Middle frontal gyrus (tissue), 1 donor: ENCODE data around the gene CRYGS.
"Not testable (repeated sequence)": the region's sequence is repeated elsewhere in the genome, so short reads cannot be mapped to it uniquely, and the experiment has no call there.

ENCODE experiments used
- DNase-seq: peaks from one replicate; pipeline ENCODE4 v3.0.0-alpha.2; 2015; ENCODE audit warnings: low spot score; ENCODE audit errors: extremely low spot score

The CRYGS gene

GRCh38 chr3:186519021-186519658 lies 25.0 kb downstream of the CRYGS start:
- DNase-seq, result no peak

GRCh38 chr3:186517218-186517617 lies 27.0 kb downstream of the CRYGS start:
- DNase-seq, result no peak

DNA sequence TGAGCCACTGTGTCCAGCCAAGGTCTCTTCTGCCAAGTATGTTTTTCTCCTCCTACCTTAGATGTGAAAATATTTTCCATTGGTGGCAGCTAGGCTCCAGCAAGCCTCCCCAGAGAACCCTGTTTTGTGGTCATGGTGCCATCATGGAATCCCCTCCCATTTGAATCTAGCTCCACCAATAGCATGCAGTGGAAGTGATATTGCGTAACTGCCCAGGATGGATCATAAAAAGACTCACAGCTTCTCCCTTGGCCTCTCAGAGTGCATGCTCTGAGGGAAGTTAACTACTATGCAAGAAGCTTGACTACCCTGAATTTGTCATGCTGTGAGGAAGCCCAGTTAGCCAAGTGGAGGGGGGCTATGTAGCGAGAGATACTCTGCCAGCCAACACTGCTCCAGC lies 27.5 kb downstream of the CRYGS start:
- DNase-seq, result no peak

- DNase-seq, result no peak
Measured at GRCh38 chr3:186515125-186515524, 29.1 kb downstream of the CRYGS start.

DNA sequence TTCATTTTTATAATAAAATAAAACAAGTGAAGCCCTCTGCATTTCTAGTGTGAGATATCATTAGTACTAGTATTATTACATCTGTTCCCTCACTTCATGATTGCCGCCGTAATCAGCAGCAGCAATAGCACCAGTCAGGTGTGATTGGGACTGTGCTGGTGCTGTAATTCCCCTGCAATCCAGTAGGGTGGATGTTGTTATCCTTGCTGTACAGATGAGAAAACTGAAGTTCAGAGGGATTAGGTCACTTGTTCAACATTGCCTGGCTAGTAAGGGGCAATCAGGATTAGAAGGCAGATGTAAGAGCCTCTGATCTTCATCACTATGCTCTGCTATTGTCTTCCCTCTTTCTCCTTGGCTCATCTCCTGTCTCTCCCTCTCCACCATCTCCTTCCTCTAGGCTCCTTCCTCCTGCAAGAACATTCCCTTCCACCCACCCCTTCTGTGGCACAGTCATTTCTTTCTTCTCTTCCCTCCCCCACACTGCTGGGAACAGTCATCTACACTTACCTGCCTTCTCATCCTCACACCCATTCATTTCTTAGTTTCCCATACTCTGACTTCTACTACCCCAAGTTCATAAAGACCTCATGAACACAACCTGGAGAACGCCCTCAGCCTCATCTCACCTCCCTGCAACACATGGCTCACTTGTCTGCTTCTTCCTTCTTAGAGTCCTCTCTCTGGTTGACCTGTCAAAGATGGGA lies 29.7 kb downstream of the CRYGS start:
- DNase-seq, result no peak

GRCh38 chr3:186513386-186513785 lies 30.8 kb downstream of the CRYGS start:
- no peak for DNase-seq

DNA sequence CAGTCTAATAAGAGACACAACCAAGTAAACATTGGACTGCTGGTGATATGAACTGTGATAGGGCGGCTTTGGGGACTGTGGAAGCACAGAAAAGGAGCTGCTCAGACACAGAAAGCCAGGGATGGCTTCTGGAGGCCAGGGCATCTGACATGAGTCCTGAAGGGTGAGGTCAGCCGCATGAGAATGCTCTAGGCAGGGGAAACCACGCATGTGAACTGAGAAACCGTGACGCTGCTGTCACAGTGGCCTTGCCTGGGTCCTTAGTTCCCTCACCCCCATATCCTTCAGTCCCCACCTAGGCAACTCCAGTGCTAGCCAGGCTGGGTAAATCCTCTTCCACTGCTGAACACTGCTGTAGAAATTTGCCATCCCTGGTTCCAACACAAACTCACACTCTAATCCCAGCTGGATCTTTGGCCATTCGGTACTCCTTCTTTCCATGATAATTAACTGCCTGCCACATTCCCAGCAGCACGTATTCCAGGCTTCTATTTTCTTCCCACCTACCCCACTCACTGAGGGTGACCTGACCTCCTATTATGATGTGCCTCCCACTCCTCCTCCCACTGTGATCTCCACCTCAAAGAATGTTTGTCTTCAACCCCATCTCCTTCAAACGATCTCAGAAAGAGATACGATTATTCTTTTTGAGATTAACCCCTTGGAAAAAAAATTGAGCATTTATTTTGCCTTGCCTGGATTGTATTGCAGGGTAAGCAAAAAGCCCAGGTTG lies 31.4 kb downstream of the CRYGS start:
- DNase-seq, result no peak

- DNase-seq, result no peak
Measured at GRCh38 chr3:186511702-186512101, 32.5 kb downstream of the CRYGS start.

- no peak for DNase-seq
Measured at GRCh38 chr3:186511245-186511644, 32.9 kb downstream of the CRYGS start.

- DNase-seq, result no peak
Measured at GRCh38 chr3:186510374-186511079, 33.7 kb downstream of the CRYGS start.

GRCh38 chr3:186509423-186509822 lies 34.8 kb downstream of the CRYGS start:
- no peak for DNase-seq

DNA sequence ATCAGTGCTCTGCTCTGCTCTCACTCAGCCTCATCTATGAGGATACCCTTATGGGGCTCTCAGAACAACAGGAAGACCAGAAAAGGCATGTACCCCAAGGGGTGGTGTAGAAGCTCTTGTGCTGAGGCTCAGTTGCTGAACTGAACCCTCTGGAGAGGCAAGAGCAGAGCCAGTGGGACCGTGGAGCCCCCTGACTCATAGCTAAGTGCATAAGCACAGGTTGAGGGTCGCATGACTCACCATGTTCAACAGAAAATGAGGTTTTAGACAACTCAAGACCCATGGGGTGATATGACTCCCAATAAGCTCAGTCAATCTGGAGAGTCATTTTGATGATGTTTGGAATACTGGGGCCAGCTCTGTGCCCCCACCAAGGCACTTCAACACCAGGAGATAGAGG lies 37.3 kb downstream of the CRYGS start:
- DNase-seq, result no peak

GRCh38 chr3:186506191-186506739 lies 37.9 kb downstream of the CRYGS start:
- DNase-seq, result no peak

DNA sequence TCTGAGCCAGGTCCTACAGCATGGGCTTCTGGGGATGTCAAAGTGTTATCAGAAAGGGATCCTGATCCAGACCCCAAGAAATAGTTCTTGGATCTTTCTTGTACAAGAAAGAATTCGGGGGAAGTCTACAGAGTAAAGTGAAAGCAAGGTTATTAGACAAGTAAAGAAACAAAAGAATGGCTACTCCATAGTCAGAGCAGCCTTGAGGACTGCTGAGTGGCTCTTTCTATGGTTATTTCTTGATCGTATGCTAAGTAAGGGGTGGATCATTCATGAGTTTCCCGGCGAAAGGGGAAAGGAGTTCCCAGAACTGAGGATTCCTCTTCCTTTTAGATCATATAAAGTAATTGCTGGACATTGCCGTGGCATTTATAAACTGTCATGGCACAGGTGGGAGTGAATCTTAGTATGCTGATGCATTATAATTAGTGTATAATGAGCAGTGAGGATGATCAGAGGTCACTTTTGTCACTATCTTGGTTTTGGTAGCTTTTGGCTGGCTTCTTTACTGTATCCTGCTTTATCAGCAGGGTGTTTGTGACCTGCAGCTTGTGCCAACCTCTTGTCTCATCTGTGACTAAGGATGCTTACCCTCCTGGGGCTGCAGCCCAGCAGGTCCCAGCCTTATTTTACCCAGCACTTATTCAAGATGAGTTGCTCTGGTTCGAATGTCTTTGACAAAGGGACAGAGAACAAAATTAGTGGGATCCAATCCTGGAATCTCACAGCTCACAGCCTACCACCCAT lies 41.0 kb downstream of the CRYGS start:
- DNase-seq, result no peak

GRCh38 chr3:186502138-186502948 lies 41.8 kb downstream of the CRYGS start:
- DNase-seq, result no peak

DNA sequence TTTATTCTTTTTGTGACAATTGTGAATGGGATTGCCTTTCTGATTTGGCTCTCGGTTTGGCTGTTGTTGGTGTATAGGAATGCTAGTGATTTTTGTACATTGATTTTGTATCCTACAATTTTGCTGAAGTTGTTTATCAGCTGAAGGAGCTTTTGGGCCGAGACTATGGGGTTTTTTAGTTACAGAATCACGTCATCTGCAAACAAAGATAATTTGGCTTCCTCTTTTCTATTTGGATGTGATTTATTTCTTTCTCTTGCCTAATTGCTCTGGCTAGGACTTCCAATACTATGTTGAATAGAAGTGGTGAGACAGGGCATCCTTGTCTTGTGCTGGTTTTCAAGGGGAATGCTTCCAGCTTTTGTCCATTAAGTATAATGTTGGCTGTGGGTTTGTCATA lies 44.2 kb downstream of the CRYGS start:
- not testable (repeated sequence) for DNase-seq

GRCh38 chr3:186498022-186498421 lies 46.2 kb downstream of the CRYGS start:
- not testable (repeated sequence) for DNase-seq

GRCh38 chr3:186497608-186498007 lies 46.6 kb downstream of the CRYGS start:
- no peak for DNase-seq

DNA sequence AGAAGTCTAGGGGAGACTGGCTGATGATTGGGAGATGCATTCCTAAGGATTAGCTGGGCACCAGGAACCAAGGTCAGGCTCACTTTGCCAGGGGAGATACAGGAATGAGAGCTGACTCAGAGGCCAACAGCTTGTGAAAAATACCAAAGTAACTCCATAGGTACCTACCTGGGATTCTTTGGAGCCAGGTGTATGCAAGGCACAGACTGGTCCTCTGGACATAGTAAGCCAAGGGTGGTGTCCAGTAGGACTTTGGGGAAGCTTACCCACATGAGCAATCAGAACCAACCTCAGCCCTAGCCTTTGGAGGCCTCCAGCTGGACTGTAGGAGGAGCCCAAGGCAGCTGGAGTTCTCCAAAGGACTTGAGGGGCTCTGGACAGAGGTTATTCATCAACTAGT lies 47.5 kb downstream of the CRYGS start:
- DNase-seq, result no peak

DNA sequence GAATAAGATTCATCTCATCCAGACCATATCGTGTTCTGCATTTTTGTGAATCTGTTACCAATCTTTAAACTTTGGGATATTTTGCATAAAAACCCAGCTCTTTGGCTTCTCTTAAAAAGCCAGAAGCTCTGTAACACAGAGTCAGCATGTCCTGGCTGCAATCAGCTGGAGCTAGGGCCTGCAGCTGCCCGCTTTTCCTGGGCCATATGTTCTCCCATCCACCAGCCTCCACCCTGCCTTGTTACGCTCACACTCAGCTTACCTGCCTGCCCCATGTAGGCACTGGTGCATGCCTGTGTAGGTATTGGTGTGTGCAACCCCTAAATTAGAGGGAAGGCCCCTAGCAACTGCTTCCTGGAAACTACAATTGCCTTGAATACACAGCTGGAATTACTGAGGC lies 48.2 kb downstream of the CRYGS start:
- no peak for DNase-seq
